GM19035 (cell line): Measurements from ENCODE around the gene OLFM3.

ENCODE experiments used
- ATAC-seq: cut with Tn5 transposase; IDR thresholded peaks from one replicate; pipeline ENCODE4 v1.9.1; 2021; ENCODE audit not compliant: unreplicated experiment

The OLFM3 gene

GRCh38 chr1:101854271-101854670 is 142.5 kb downstream of the OLFM3 start:
- ATAC-seq, result no peak

DNA sequence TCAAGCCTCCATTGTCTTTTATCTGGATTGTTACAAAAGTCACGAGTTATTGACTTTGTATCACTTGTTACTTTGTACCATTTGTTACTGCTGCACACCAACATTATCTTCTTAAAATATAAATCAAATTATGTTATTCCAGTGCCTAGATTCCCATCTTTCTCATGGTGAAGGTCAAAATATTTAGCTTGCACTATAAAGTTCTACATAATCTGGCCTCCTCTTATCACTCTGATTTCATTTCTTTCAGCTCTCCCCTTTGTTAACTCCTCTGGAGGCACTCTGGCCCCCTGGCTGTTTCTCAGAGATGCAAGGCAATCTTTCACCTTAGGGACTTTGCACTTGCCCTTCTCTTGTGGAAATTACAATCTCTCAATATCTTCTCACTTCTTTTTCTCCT is 143.8 kb downstream of the OLFM3 start:
- no peak for ATAC-seq

- ATAC-seq, result no peak
These were observed 147.4 kb downstream of the OLFM3 start for GRCh38 chr1:101849356-101849755.

GRCh38 chr1:101847626-101848025 is 149.1 kb downstream of the OLFM3 start:
- no peak for ATAC-seq

DNA sequence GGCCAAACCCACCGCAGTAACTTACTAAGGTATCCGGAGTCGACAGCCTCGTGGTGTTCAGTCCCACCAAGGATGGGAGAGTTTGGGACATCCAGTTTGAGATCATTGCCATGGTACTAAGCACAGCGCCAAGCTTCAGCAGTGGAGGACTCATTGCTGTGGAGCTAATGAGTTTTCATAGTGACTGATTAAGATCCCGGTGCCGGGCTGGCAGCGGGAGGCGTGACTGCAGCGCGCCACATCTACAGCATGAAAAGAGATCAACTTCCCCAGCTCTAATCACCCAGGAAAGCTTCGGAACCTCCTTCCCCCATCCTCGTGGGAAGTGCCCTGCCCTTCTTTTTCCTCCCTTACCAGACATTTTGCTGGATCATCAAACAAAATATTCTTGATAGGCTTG is 149.9 kb downstream of the OLFM3 start:
- no peak for ATAC-seq

- no peak for ATAC-seq
These were observed 153.6 kb downstream of the OLFM3 start for GRCh38 chr1:101843160-101843559.

- ATAC-seq, result no peak
These were observed 154.9 kb downstream of the OLFM3 start for GRCh38 chr1:101841824-101842223.

DNA sequence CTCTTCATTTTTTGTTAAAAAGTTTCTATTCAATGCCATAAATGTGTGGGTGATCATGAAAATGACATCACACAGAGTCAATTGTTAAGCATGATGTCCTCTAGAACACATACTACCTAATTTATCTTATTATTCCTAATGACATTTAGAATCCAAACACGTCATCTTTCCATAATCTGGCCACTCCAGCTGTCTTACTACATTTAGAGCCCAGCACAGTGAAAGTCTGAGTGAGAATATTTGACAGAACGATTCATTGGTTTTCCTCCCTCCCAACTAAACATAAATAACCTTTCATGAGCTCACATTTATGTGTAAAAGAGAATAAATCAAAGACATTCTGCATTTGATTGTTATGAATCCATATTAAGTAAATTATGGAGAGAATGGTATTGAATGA is 160.7 kb downstream of the OLFM3 start:
- ATAC-seq, result no peak

GRCh38 chr1:101833312-101833711 is 163.4 kb downstream of the OLFM3 start:
- no peak for ATAC-seq

GRCh38 chr1:101826416-101826815 is 170.3 kb downstream of the OLFM3 start:
- no peak for ATAC-seq

DNA sequence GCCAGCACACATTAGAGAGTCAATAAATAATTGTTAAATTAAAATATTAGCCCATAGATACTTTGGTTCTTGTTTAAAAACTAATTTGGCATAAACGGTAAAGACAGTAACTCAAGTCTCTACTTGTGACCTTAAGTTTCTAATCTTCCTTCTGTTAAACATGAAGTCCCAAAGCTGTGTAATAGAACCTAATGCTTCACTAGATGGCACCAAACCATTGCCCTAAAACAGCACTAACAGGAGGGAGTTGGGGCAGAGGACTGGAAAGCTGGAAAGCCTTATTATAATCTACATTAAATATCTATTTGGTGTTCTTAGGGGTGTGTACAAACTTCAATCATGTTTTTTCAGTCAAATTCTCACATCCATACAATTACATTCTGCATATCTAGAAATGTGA is 176.7 kb downstream of the OLFM3 start:
- no peak for ATAC-seq

GRCh38 chr1:101816262-101816661 is 180.5 kb downstream of the OLFM3 start:
- ATAC-seq, result no peak

DNA sequence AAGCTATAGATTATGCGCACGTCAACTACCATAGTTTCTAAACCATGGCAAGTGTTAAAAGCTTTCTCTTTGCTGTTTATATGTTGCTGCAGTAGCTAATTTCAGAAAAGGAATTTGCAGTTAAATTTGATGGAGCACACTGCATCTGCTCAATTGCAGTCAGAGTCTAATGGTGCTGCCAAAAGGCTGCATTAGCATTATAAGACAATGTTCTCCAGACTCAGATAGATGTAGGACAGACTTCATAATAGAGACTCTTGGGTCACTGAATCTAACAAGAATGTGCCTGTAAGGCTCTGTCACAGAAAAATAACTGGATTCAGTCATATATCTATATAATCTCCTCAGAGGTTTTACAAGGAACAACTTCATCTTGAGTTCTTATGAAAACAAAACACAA is 198.3 kb downstream of the OLFM3 start:
- no peak for ATAC-seq

GRCh38 chr1:101797722-101798121 is 199.0 kb downstream of the OLFM3 start:
- no peak for ATAC-seq

DNA sequence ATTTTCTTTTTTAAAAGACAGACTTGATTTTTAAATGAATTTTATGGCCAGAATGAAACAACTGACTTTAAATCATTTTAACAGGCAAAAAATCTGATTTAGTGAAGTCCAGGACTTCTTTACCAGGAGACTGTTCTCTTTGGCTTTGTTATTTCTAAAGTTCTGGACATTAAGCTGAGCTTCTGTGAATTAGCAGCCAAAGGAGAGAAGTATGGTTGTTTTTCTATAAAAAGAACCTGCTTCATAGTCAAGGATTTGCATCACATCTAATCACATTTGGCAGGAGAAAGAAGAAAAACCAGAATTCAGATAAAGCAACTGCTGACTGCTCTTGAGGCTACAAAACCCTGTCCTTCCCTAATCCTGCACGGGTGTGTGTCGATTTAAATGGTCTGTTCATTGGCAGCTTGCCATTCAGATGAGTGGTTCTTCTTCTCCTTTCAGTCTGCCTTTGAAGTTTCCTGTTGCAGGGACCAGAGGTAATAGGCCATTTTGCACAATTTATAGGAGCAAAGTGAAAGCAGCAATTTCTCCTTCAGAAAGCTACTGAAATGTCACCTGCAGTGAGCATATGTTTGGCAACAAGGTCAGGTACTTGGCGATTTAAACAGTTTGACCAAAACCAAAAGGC is 215.4 kb downstream of the OLFM3 start:
- no peak for ATAC-seq

DNA sequence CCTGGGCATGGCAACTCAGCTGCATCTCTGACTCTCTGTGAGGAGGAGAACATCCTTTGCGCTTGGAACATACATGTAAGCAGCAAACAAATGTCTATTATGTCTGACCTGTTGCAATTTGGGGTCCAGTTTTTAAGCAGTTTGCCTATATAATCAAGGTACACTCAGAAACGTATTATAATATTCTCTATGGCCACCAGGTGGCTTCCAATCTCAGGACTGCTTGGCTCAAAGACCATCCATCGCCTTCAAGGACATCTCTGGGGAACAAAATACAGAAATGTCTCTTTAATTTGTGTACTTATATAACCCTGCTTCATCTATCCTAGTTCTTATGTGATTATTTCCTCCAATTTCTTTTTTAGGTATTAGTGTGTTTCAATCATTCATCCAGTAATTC is 227.2 kb downstream of the OLFM3 start:
- peak; percentile 87 for ATAC-seq

GRCh38 chr1:101757985-101758384 is 238.7 kb downstream of the OLFM3 start:
- no peak for ATAC-seq

DNA sequence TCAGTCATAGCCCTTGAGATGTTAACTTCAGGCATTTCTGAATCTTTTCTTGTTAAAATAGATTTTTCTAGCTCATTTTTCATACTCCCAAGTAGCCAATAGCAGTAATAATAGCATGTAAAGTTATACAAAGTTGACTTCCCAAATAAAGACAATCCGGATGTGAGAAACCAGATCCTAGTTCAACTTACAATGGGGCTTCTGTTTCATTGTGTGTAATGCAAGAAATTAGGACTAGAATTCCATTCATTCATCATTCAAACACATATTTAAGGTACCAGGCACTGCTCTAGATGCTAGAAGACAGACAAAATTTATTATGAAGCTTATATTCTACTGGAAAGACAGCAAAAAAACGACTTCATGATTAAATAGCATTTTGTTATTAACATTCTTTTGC is 240.3 kb downstream of the OLFM3 start:
- ATAC-seq, result no peak
